ENCODE measurements around the gene CGREF1.
A peak's percentile ranks its signal among the peaks of the same experiment; 100 is the strongest.
"Not testable (repeated sequence)": the region's sequence is repeated elsewhere in the genome, so short reads cannot be mapped to it uniquely, and the experiment has no call there.

Gene CGREF1

DNA sequence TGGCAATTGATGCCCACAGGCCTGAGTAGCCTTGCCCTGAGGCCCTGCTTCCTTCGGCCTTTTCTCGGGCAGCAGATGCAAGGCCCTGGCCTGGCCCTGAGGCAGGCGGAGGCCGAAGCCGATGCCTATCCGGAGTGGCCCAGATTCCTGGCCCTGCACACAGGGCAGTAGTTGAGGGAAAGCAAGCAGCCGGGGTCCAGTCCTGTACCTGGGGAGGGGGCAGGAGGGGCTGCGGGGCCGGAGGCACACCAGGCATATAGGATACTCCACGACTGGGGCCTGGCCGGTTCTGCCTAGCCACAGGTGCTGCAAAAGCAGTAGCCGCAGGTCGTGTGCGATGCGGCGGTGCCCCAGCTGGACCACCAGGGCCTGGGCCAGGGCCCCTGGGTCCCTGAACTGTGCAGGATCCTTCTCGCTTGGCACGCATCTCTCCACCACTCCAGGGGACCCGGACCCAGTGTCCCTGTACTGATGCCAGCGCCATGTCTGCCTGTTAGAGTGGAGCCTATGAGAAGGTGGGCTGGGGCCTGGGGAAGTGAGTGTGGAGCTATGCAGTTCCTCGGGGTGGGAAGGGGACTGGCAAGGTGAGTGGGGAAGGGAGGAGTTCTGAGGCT, 18.5 kb upstream of the CGREF1 start:
- DNase-seq, result no peak

DNA sequence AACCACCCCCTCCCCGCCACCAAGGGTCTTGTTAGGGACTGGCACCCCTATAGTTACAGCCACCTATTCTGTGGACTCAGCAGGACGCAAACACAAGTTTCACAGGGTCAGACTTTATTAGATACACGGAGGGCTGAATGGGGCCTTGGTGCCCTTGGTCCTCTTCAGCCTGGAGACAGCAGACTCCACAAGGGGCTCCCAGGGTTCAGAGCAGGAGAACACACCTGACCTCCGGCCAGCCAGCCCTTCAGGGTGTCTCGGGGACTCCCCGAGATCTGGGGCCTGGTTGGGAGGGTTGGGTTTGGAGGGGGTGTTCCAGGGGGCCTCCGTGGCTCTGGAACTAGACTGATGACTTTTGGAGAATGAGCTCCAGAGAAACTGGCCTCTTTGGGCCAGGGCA, 17.8 kb upstream of the CGREF1 start:
- no peak for DNase-seq

DNA sequence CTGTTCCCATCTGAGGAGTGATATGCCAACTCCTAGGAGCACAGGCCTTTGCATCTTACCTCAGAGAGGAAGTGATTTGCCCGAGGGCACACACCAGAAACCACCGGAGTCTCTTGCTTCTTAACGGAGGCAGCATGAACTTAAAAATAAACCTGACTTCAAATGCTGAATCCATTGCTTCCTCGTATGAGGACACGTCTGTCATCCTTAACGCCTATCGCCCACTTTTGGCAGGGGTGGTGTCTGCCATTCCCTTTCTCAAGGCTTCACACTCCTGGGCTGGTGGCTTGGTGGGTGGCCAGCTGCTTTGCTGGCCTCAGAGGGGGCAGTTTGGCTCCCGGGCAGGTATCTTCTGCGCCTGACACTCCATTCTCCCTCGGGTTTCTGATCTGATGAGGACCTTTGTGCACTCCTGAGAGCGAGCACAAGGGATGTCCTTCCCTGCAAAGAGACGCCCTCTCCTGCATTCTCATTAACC, 16.6 kb upstream of the CGREF1 start:
- no peak for DNase-seq

DNA sequence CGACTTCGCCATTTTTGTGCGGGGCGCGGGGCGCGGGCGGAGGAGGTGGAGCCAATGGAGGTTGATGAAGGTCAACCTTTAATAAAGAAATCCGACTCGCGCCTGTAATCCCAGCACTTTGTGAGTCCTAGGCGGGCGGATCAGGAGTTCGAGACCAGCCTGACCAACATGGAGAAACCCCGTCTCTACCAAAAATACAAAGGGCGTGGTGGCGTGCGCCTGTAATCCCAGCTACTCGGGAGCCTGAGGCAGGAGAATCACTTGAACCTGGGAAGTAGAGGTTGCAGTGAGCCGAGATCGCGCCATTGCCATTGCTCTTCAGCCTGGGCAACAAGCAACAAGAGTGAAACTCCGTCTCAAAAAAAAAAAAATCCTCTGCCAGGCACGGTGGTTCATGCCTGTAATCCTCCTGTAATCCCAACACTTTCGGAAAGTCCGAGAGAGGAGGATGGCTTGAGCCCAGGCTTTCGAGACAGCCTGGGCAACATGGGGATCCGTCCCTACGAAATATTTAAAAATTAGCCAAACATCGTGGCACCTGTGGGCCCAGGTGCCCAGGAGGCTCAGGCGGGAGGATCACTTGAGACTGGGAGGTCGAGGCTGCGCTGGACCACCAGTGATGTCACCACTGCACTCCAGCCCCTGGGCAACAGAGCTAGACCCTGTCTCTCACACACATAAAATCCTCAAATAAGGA, 16.0 kb upstream of the CGREF1 start:
- no peak for DNase-seq

DNA sequence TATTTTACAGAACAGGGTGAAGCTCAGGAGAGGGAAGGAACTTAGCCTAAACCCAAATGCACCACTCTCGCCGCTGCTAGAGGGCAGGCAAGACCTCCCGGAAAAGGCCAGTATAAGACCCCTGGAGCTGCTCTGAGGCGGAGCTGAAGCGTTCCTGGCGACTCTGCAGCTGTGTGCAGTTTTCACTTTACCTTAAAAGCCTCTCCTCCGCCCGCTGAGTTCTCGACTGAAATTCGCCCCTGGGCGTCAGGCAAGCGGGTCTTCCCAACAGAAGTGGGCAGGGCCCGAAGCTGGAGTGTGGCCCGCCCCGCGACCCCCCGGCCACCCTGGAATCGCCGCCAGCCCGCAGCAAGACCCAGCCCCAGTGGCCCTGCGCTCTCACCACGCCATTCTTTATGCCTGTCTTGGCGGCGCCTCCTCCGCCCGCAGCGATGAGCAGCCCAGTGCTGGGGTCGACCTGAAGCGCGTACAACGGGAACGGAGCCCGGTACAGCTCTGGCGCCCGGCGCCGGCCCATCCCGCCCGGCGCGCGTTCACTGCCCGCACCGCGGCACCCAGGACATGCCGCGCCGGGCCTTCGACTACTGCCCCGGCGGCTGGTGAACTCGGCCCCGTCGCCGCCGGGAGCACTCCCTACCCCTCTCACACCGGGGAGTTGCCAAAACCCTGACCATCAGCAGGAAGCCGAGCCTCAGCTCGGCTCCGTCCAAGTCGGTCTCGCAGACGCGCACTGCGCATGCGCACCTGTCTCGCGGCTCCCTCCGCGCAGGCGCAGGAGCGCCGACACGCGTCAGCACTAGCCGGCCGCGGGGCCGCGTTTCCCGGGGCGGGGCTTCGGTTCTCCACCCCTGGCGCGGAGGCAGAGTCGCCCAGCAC, 15.2 kb upstream of the CGREF1 start, which contains the start of gene PREB:
PREB (minus strand) TSS at position 732 of the 876 bp plus-strand sequence; CDS start at position 517, 215 bp downstream.
- DNase-seq, result peak; percentile 96

DNA sequence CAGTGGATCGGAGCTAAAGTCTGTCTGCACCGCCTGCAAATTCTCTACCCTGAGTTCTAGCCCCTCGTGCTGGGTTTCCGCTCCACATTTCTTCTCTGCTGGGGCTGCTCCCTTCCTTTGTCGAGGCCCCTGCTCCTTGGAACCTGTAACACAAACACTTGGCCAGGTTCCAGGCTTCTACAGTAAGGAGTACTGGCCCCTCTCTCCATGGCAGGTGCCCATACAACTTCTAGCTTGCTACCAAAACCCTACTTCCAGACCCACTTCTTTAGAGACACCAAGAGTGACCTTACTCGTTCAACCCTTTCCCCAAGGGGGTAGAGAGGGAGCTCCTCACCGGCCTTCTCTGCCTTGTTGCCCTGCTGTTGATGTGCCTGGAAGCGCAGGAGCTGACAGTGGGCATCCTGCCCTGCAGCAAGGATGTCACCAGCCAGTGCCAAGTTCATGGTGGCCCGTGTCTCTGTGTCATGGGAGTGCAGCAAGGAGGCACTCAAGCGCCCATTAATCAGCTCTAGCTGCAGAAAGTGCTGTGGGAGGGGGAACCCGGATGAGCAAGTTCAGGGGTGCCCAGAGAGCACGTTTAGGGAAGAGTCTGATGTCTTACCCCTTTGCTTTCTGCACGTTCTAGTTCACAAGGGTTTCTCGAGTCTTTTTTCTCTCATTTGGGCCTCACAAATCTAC, 14.4 kb upstream of the CGREF1 start:
- no peak for DNase-seq

DNA sequence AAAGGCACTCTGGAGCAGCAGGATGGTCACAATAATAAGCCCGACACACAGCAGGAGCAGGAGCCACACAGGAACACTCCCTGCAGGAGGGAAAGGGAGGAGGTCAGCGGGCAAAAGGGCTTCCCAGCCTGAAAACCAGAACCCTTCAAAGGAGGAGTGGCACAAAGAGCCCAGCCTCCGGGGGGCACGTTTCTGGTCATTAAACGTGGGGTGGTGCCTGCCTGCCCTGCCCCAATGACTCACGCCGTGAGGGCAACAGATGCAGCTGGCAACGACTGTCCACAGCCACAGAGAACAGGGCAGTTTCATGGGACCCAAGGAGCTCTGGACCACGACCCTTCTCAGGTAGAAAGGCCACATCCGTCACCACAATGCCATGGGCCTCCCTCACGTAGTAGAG, 12.5 kb upstream of the CGREF1 start:
- no peak for DNase-seq

DNA sequence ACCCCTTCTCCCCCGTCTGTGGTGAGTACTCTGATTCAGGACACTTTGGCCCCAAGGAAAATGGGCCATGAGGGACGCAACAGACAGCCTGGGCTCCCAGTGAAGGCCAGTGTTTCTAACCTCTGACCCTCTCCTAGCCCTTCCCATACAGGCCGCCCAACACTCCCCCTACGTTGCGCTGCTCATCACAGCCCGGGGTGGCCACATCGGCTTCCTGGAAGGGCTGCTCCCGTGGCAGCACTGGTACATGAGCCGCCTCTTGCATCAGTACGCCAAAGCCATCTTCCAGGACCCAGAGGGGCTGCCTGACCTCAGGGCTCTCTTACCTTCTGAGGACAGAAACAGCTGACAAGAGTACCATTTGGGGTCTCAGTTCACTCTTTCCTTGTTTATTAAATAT, 11.5 kb upstream of the CGREF1 start:
- no peak for DNase-seq

DNA sequence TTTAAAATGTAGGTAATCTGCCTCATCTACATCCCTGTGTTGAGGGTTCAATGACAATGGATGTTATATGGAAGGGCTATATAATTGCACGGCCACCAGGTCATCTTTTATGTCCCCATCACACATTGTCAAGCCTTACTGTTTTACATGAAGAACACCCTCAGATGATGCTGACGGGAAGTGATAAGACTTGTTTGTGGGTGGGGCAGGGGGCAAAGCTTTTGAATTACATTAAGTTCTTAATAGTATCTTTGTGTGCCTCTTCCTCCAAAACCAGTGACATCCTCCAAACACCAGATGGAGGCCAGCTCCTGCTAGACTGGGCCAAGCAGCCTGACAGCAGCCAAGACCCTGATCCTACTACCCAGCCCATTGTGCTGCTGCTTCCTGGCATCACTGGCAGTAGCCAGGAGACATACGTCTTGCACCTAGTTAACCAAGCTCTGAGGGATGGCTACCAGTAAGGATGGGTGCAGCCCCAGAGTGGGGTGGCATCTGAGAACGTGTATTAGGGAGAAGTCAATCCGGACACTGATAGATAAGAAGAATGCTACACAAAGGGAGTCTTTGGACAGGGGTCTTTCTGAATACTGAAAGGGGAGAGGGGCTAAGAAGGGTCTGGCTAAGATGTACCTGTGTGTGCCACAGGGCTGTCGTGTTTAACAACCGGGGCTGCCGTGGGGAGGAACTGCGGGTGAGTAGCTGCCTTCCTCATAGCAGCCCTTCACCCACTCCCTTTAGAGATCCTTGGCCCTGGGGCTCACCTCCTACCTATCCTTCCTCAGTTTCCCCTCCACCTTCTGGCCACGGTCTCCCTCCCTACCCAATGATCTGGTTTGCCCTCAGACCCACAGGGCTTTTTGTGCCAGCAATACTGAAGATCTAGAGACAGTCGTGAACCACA, 10.0 kb upstream of the CGREF1 start:
- no peak for DNase-seq

DNA sequence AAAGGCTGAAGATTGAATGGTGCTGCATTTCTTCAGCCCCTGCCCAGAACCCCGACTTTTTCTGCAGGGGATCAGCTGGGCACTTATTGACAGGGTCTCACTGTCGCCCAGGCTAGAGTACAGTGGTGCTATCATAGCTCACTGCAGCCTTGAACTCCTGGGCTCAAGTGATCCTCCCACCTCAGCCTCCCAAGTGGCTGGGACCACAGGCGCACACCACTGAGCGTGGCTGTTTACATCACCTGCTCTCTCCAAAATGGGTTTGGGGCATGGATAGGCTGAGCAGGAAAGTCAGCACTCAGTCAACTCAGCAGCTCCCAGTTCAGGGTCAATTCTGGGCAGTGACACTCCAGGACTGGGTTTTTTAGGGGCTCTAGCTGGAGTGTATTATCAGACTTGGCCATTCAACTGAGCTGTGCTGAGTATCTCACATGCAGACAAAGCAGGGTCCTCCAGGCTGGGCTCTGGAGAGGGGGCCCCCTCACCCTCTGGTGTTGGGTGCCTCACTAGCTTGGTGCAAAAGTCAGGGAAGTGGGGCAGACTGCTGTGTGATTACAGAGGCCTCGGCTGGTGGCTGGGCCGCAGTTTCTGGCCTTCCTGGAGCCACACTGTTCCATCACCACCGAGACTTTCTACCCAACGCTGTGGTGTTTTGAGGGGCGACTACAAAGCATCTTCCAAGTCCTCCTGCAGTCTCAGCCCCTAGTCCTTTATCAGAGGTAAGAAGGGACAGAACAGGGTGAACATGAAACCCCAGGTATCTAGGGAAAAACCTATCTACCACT, 9.1 kb upstream of the CGREF1 start:
- no peak for DNase-seq

DNA sequence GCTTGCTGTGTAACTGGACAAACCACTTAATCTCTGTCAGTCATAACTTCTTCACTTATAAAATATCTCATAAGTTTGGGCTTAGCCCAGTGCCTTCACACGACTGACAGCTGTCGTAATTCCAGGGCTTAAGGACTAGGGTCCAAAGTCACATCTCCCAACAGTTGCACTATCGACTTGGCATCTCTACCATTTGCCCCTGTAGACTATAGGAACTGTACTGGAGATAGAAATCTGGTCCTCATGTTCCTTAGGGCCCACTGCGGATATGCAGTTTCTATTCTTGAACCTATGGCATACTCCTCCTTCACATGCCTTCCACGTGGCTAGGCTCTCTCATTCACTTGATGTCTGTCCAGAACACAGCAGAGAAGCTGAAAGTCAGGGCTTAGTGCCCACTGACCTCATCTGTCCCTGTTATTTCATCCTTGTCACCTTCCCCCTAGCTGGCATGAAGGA, 7.4 kb upstream of the CGREF1 start:
- no peak for DNase-seq

DNA sequence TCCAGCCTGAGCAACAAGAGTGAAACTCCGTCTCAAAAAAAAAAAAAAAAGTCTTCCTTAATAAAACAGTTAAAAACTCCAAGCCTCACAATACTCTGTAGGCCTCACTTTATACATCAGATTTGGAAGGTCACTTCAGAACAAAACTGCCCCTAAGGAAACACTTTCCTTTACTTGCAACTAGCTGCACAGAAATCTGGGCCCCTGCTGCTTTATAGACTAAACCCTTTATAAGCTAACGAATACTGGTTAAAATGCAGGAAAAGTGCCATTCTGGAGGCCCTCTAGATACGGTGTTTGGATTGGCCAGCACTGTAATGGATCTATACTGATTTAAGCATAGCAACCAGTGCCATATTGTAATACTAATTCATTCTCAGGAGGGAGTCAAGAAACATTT, 6.2 kb upstream of the CGREF1 start:
- DNase-seq, result no peak

DNA sequence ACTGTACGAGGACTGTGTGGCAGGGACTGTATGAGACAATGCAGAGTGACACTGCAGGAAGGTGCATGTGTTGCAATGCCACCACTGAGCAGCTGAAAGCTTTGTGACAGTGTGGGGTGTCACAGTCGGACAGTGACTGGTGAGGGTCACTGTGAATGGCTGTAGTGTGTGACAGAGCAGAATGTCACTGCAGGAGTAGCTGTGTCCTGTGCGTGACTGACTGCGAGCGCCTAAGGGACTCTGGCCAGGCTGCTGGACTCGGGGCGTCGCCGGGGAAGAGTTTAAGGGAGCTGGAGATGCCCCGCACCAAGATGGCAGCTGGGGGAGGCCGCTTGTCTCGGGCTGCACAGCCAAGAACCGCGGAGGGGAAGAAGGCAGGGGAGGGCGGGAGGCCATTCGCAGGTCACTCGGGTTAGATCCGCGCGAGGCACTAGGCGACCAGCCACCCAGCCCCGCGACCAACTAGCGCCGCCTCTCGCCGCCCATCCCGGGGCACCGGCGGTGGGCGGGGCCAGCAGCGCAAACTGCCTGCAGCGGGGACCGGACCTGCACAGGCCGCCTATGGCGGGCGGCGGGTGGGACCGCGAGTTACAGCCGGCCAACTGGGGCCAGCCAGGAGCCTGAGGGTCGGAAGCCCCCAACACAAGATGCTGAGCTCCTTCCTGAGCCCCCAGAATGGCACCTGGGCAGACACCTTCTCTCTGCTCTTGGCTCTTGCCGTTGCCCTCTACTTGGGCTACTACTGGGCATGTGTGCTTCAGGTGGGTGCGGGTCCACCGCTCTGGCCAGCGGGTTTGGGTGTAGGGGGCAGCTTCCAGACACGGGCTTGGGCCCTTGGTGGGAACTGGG, 4.6 kb upstream of the CGREF1 start, which contains the start of gene ABHD1:
ABHD1 (plus strand) TSS at position 514 of the 849 bp plus-strand sequence; CDS start at position 648, 134 bp downstream.
- DNase-seq, result no peak

DNA sequence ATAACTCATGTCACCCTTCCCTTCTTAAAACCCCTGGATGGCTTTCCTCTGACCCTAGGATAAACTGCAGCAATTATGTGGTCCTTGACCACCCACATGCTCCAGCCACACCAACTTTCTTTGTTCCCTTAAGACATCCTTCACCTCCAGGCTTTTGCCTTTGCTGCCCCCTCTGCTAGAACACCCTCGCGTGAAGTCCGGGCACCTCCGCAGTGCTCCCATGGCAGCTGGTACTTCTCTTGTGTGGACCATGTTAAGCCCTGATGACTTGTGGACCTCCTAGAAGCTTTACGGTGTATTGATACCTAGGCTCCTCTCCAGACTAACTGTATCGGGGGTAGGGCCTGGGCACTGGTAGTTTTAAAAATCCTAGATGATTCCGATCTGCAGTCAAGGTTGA, 3.9 kb upstream of the CGREF1 start:
- no peak for DNase-seq

DNA sequence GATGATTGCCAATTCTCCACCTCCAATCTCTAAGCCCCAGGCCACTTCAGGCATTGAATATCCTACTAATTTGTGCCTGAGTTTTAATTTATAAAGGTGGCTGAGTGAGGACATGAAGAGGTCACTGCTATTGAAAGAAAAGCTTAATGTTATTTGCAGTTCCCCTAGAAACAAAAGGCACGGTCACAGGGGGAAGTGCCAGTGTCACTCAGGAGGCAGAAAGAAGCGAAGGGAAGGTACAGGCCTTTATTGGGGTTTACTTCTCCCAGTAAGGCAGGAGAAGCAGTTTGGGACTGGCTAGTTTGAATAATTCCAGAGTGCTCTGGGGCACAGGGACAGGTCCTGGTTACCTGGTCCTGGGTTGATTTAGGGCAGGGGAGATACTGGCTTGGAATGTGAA, 3.0 kb upstream of the CGREF1 start:
- DNase-seq, result no peak

DNA sequence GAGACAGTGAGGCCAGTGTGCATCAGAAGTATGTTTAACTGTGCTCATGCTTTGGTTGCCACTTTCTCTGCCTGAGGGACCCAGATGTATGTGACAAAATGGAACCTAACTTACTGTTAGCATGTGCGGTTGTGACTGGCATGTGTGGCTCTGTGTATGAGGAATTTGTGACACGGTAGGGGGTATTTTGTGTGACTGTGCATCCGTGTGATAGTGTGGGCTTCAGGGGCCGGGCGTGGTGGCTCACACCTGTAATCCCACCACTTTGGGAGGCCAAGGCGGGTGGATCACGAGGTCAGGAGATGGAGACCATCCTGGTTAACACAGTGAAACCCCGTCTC, 372 bp upstream of the CGREF1 start:
- DNase-seq, result not testable (repeated sequence)

DNA sequence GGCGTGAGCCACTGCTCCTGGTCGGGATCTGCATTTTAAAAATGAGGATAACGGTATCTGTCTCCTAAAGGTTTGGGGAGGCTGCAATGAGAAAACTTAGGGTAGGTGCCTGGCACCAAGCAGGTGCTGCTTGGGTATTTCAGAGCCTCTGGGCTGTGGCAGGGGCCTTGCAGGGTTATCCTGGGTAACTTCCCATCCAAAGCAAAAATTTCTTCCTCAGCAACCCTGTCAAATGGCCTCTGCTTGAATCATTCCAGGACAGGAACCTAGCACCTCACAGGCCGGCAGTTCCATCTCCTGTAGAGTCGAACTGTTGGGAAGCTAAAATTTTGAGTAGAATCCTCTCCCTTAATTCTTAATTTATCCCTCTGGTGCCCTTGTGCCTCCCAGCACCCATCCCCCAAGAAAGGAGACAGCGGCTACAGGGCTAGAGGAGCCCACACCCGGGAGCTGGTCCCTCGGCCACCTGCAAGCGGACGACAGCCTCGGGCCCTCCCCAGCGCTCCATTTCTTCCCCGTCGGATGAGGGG, 868 bp downstream of the CGREF1 start:
- no peak for DNase-seq

DNA sequence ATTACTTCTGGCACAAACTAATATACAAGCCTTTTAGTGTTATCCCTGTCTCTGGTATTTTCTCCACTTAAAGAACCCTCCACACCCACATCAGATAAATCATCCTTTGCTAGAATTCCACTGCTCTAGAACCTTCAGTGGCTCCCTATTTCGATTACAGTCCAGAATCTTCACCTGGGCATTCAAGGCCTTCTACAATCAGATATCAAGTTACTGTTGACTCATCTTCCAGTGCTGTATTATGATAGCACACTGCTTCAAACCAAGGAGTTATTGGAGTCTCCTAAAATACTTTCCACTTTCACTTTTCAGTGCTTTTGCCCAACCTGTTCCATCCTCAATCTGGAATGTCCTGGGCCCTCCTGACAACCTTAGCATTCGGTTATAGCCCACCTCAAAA, 3.4 kb downstream of the CGREF1 start:
- no peak for DNase-seq

DNA sequence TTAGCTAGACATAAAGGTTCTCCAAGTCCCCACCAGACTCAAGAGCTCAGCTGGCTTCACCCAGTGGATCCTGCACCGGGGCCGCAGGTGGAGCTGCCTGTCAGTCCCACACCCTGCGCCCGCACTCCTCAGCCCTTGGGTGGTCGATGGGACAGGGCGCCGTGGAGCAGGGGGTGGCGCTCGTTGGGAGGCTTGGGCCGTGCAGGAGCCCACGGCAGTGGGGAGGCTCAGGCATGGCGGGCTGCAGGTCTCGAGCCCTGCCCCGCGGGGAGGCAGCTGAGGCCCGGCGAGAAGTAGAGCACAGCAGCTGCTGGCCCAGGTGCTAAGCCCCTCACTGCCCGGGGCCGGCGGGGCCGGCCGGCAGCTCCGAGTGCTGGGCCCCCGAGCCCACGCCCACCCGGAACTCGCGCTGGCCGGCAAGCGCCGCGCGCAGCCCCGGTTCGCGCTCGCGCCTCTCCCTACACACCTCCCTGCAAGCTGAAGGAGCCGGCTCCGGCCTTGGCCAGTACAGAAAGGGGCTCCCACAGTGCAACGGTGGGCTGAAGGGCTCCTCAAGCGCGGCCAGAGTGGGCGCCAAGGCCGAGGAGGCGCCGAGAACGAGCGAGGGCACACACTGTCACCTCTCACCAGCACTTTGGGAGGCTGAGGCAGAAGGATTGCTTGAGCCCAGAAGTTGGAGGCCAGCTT, 7.4 kb downstream of the CGREF1 start:
- DNase-seq, result not testable (repeated sequence)

Measured in fibroblast of skin of scalp (primary cell).